Gastroesophageal sphincter (tissue), 4 donors: ENCODE data around the gene ADPRHL1. TPM values are rescaled to one million over a fixed set of nuclear protein-coding genes. Genes with fewer than 3 reads are reported as not detected.
A peak's percentile ranks its signal among the peaks of the same experiment; 100 is the strongest.

ENCODE experiments used
- ATAC-seq: fragments of 150-250 bp; one replicate; pipeline ENCODE4 v1.9.1; 2016; ENCODE audit warnings: mild to moderate bottlenecking, moderate library complexity
- H3K27ac ChIP-seq, 4 donors: fragments of 200-600 bp; sonication (generic) in 3 of 4; 1 replicate in 3 of 4; 2 replicates in 1 of 4; pipeline ENCODE4 v1.5.1; 2016 to 2019
- H3K27me3 ChIP-seq: fragments of 200-600 bp; sonication (generic); one replicate; pipeline ENCODE4 v1.5.1; 2019
- H3K36me3 ChIP-seq, 2 donors: fragments of 200-600 bp; sonication (generic); one replicate each; pipeline ENCODE4 v1.5.1; 2019; ENCODE audit warnings: control low read depth in 1 of 2
- H3K4me1 ChIP-seq, 3 donors: fragments of 200-600 bp; sonication (generic); 1 replicate in 2 of 3; 2 replicates in 1 of 3; pipeline ENCODE4 v1.5.1; 2016 to 2019; ENCODE audit warnings: control low read depth in 2 of 3
- H3K4me3 ChIP-seq, 2 donors: fragments of 200-600 bp; sonication (generic); one replicate each; pipeline ENCODE4 v1.5.1; 2019; ENCODE audit warnings: mild to moderate bottlenecking in 1 of 2, moderate library complexity in 1 of 2
- H3K9me3 ChIP-seq, 3 donors: fragments of 200-600 bp; sonication (generic); one replicate each; pipeline ENCODE4 v1.5.1; 2017 to 2019; ENCODE audit warnings: control low read depth in 2 of 3
- CTCF ChIP-seq, 4 experiments: fragments of 200-600 bp in 2 of 4; fragments of 450-650 bp in 2 of 4; sonication (generic) in 1 of 4; IDR thresholded peaks; one replicate each; pipeline ENCODE4 v1.5.1; 2017 to 2019; ENCODE audit warnings: antibody characterized with exemption in 4 of 4, mild to moderate bottlenecking in 2 of 4, moderate library complexity in 2 of 4
- EP300 ChIP-seq: sonication (generic); formaldehyde crosslinking; IDR thresholded peaks from one replicate; pipeline ENCODE4 v1.6.1; 2017; ENCODE audit warnings: antibody characterized with exemption, mild to moderate bottlenecking
- POLR2A ChIP-seq, 2 donors: fragments of 450-650 bp; IDR thresholded peaks; one replicate each; pipeline ENCODE4 v1.6.1; 2017; ENCODE audit warnings: antibody characterized with exemption in 2 of 2, mild to moderate bottlenecking in 2 of 2, moderate library complexity in 1 of 2
- POLR2AphosphoS5 ChIP-seq: sonication (generic); formaldehyde crosslinking; IDR thresholded peaks from one replicate; pipeline ENCODE4 v1.6.1; 2017; ENCODE audit warnings: antibody characterized with exemption
- WGBS, 2 donors: methylation state at CpG; one replicate each; pipeline ENCODE4 v1.1.5; 2018; ENCODE audit warnings: low coverage in 1 of 2; 5-methylcytosine and 5-hydroxymethylcytosine counted together
- total RNA-seq, 4 donors: library from RNA; depleted of rRNA; stranded (reverse); fragments of >200 nt; gene quantifications; one replicate each; pipeline ENCODE4 v1.1.0, GENCODE V29; 2016

The ADPRHL1 gene
- total RNA-seq, 4 donors from 2014 or later: 4.7 to 33.8 (median 8.9) TPM

DNA sequence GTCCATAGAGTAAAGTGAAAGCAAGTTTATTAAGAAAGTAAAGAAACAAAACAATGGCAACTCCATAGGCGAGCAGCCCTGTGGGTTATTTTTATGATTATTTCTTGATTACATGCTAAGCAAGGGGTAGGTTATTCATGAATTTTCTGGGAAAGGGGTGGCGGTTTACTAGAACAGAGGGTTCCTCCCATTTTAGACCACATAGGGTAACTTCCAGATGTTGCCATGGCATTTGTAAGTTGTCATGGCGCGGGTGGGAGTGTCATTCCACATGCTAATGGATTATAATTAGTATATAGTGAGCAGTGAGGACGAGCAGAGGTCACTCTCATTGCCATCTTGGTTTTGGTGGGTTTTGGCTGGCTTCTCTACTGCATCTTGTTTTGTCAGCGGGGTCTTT lies 45.6 kb upstream of the ADPRHL1 start:
- H3K27me3 ChIP-seq: no peaks in the 10 kb centered on the region
- peaks cover 3 to 39% (median 9%) of the 10 kb centered on the region in 3 donors for H3K4me1 ChIP-seq
- no peak for ATAC-seq
- no peak for TF ChIP-seq POLR2A (IDR thresholded peaks at IDR 0.05)
- no peak for TF ChIP-seq POLR2AphosphoS5
- WGBS, 2 donors: 82 to 99% methylated on average over 5 to 6 of the region's 6 CpGs
- peaks cover 0 to 92% of the 10 kb centered on the region in 2 donors for H3K36me3 ChIP-seq
- no peaks in the 10 kb centered on the region for H3K9me3 ChIP-seq
- no peak overlapping the region for H3K4me3 ChIP-seq
- H3K27ac ChIP-seq: no peak overlapping the region

DNA sequence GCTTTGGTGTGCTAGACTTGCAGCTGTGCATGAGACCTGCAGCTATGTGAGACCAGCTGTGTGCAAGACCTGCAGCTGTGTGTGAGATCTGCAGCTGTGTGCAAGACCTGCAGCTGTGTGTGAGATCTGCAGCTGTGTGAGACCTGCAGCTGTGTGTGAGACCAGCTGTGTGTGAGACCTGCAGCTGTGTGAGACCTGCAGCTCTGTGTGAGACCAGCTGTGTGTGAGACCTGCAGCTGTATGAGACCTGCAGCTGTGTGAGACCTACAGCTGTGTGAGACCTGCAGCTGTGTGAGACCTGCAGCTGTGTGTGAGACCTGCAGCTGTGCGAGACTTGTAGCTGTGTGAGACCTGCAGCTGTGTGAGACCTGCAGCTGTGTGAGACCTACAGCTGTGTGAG lies 43.9 kb upstream of the ADPRHL1 start:
- Histone ChIP-seq H3K9me3 (no peaks in the 10 kb centered on the region), H3K27ac (no peak overlapping the region), H3K27me3 (no peaks in the 10 kb centered on the region), H3K4me3 (no peak overlapping the region), H3K4me1 (peaks cover 3 to 55% (median 19%) of the 10 kb centered on the region in 3 donors), H3K36me3 (peaks cover 0 to 75% of the 10 kb centered on the region in 2 donors)
- TF ChIP-seq EP300: no peak
- no peak for TF ChIP-seq POLR2A (IDR thresholded peaks at IDR 0.05)
- no peak for TF ChIP-seq POLR2AphosphoS5
- TF ChIP-seq CTCF (IDR thresholded peaks at IDR 0.05): no peak
- no peak for ATAC-seq
- WGBS, 2 donors: no CpG with 5 or more reads among the region's 1 CpG

DNA sequence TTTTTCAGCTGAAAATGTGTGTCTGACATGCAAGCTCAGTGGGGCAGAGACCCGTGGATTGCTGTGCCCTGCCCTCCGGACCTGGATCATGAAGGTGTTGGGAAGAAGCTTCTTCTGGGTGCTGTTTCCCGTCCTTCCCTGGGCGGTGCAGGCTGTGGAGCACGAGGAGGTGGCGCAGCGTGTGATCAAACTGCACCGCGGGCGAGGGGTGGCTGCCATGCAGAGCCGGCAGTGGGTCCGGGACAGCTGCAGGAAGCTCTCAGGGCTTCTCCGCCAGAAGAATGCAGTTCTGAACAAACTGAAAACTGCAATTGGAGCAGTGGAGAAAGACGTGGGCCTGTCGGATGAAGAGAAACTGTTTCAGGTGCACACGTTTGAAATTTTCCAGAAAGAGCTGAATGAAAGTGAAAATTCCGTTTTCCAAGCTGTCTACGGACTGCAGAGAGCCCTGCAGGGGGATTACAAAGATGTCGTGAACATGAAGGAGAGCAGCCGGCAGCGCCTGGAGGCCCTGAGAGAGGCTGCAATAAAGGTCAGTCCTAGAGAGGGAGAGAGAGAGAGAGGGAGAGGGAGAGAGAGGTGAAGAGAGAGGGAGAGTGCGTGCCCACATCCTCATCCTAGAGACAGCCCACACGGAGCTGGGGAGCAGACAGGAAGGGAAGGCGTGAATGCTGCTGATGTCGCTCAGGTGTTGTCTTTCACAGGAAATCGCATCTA lies 42.4 kb upstream of the ADPRHL1 start:
- Histone ChIP-seq H3K36me3 (peaks cover 0 to 60% of the 10 kb centered on the region in 2 donors), H3K27ac (peak overlapping the region in 3 of 4 donors; percentile 37 to 63 (median 59)), H3K9me3 (no peaks in the 10 kb centered on the region), H3K4me1 (peaks cover 3 to 64% (median 23%) of the 10 kb centered on the region in 3 donors), H3K4me3 (peak overlapping the region in 1 of 2 donors; percentile 33), H3K27me3 (no peaks in the 10 kb centered on the region)
- ATAC-seq: no peak
- TF ChIP-seq POLR2AphosphoS5 (no peak), EP300 (no peak), CTCF (IDR thresholded peaks at IDR 0.05) (no peak)
- WGBS, 2 donors: 15 to 34% methylated on average over 11 to 16 of the region's 26 CpGs

DNA sequence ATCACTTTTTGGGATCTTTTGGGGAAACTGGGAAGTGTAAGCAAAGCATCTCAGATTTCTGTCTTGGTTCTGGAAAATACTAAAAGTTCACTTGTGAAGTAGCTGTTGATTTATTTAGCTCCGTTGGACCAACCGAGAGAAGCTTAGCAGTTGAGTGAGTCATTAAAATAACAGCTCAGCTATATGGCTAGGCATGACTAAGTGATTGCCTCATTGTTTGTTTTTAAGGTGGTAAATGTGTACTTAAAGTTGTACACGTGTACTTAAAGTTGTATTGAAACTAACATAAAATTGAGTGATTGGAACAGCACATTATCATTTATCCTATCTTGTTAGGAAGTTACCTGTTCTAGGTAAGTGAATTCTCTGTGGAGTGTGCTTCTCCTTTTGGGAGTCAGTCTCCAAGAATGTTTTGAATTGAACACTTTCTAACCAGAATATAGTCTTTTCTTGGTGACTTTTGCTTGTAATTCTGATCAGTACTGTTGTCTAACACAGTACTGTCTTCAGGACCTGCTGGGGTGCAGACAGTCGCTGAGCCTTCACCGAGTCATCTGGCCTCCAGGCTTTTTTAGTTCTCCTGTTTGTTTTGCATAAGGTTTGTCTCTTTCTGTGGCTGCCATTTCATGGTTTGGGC lies 40.1 kb upstream of the ADPRHL1 start:
- WGBS, 2 donors: 36 to 38% methylated on average over 5 of the region's 5 CpGs
- peaks cover 0 to 37% of the 10 kb centered on the region in 2 donors for H3K36me3 ChIP-seq
- TF ChIP-seq EP300: no peak
- no peak for TF ChIP-seq CTCF (IDR thresholded peaks at IDR 0.05)
- peak; percentile 70 for TF ChIP-seq POLR2AphosphoS5
- no peak for TF ChIP-seq POLR2A (IDR thresholded peaks at IDR 0.05)
- no peaks in the 10 kb centered on the region for H3K27me3 ChIP-seq
- ATAC-seq: no peak
- no peak overlapping the region for H3K4me3 ChIP-seq
- peak overlapping the region in 3 of 4 donors; percentile 17 to 33 (median 21) for H3K27ac ChIP-seq
- H3K9me3 ChIP-seq: no peaks in the 10 kb centered on the region
- H3K4me1 ChIP-seq: peaks cover 5 to 81% (median 35%) of the 10 kb centered on the region in 3 donors

GRCh38 chr13:113491982-113492381 lies 38.7 kb upstream of the ADPRHL1 start:
- H3K9me3 ChIP-seq: no peaks in the 10 kb centered on the region
- H3K27ac ChIP-seq: peak overlapping the region in 3 of 4 donors; percentile 94 to 95 (median 95)
- no peaks in the 10 kb centered on the region for H3K27me3 ChIP-seq
- 57 to 60% methylated on average over 1 to 9 of the region's 9 CpGs for WGBS, 2 donors
- H3K4me3 ChIP-seq: peak overlapping the region; percentile 87 to 94
- H3K36me3 ChIP-seq: peaks cover 0 to 23% of the 10 kb centered on the region in 2 donors
- H3K4me1 ChIP-seq: peaks cover 5 to 86% (median 35%) of the 10 kb centered on the region in 3 donors
- no peak for ATAC-seq
- TF ChIP-seq POLR2AphosphoS5 (no peak), POLR2A (IDR thresholded peaks at IDR 0.05) (no peak), EP300 (no peak), CTCF (IDR thresholded peaks at IDR 0.05) (no peak)
